Stimulated activated naive CD4-positive, alpha-beta T cell (primary cell): ENCODE data around the gene DOCK3.
A peak's percentile ranks its signal among the peaks of the same experiment; 100 is the strongest.
"Not testable (repeated sequence)": the region's sequence is repeated elsewhere in the genome, so short reads cannot be mapped to it uniquely, and the experiment has no call there.

Experiments used
- DNase-seq, 6 experiments: peaks; one replicate each; lab custom pipeline; 2025; lab: John Stamatoyannopoulos, UW

DOCK3 gene

DNA sequence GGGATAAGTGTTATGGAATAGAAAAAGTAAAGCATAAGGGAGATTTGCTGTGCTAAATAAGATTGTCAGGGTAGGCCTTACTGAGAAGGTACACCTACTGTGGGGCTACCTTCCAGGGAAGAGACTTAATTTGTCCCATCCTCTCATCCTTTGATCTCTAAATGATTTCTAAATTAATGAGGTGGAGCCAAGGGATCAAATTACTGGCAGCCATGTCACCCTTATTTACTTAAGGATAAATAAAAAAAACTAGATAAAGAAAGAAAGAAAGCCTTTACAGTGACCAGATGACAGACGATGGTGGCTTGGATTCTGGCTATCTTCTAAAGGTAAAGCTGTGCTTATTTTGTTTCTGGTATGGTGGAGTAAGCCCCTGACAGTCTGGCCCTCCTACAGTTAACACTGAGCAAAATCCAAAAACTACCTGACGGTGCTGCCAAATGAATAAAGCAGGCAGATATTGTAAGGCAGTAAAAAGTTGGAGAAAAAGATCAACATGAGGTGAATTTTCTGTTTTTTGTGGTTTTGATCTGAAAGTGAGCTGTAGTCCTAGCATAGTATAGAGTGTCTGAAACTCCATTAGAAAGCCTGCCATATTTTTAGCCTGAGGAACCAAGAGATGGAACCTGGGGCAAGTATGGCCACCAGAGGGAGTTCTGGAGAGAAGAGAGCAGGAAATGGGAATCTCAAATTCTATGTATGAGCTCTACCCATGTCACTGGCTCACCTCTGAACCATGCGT is 425.2 kb downstream of the DOCK3 start:
- DNase-seq = no peak

DNA sequence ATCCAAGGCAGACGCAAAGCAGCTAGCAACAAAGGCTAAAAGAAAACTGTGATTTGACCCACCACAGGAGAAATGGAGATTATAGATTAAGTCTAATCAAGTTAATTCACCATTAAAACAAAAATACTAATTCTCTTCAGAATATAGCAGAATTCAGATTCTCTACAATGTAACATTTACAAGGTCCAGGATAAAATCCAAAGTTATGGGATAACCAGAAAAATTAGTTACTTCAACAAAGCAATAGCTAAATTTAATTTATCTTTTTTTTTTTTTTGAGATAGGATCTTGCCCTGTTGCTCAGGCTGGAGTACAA is 425.8 kb downstream of the DOCK3 start:
- DNase-seq = no peak

DNA sequence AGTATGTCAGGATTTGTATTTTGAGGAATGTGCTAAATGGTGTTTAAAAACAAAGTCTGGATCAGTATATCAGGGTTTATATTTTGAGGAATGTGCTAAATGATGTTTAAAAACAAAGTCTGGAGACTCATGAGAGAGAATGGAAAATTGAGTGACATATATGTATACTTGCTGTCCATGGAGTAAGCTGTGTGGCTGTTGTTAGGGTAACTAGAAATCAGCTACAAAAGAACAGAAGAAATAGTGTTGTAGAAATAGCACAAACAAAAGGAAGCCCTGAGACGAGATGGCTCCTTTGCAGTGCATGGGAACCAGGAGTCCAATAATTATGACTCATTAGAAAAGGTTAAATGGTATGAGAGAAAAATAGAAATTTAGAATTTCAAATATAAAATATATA is 427.7 kb downstream of the DOCK3 start:
- DNase-seq = no peak

DNA sequence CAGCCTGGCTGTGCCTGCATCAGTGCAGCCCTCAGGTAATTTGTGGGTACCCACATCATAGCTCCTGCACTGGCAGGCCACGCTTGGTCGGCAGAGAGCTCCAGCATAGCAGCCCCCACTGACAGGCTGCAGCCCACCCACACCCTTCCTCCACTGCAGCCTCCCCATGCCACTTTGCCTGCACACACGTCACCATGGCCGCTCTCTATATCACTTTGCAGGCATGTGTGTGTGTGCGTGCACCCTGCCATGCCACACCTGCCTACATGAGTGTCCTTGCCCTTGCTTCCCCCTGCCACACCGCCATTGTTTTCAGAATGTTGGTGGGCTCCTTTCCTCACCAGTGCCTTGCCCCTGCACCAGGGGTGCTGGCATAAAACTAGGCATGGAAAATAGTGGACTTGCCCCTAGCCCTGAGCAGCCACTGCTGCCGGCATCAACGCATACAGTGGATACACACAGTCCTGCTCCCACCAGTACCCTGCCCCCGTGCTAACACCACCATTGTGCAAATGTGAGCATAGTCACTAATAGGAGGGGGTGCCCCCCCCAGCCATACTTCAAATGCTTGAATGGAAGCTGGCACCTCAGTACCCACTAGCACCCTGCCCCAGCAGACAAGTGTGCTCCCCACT is 431.6 kb downstream of the DOCK3 start:
- DNase-seq = no peak

DNA sequence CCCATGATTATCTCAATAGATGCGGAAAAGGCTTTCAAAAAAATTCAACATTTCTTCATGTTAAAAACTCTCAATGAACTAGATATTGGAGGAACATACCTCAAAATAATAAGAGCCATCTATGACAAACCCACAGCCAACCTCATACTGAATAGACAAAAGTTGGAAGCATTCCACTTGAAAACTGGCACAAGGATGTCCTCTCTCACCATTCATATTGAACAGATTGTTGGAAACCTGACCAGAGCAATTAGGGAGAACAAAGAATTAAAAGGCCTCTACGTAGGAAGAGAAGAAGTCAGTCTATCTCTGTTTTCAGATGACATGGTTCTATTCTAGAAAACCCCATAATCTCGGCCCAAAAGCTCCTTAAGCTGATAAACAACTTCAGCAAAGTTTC is 435.9 kb downstream of the DOCK3 start:
- no peak for DNase-seq

DNA sequence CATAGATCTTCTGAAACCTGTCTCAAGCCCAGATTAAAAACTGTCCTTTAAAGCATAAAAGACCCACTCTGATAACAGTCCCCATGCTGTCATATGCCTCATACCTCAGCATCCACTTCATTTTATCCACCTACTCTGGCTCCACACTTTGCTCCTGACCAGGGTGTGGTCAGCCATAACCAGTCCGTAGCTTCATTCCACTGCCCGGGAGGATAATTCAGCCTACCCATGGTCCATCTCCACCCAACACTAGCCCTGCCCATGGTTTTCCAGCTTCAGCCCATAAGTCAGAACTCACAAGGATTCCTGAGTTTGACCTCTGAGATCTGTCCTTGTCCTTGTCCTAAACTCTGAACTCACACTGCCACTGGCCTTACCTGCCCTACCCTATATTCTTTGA is 448.2 kb downstream of the DOCK3 start:
- no peak for DNase-seq

DNA sequence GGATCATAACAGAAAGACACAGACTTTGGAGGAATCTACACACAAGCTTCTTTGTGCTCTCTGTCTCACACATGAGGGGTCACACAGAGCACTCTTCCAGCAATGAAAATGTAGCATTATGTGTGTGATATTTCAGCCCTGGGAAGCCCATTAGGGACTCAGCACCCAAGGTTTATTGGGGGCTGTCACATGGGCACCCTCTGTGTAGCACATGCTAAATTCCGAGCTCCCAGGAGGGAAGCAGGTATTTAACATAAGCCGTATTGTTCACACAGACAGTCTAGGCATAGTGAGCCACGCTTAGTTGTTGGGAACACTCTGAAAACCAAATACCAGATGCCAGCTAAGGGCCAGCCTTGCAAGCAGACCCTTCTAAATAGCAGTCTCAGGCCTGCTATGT is 448.8 kb downstream of the DOCK3 start:
- no peak for DNase-seq

DNA sequence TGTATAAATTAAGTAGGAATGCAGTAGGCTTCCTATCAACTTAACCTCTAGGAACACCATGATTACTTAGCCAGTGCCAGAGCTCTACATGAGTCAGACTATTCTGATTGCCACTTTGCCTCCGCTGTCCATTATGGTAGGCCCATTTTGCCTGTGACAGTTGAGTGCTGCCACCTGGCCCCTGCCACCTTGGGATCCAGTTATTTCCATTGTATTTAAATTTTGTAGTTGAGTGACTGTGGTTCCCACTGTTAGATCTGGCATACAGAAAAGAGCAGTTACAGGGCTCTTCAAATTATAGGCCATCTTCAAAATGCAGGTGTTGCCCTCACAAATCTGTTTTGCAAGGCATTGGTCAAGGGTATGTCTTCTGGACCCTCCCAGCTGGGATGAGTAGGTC is 456.9 kb downstream of the DOCK3 start:
- not testable (repeated sequence) for DNase-seq

DNA sequence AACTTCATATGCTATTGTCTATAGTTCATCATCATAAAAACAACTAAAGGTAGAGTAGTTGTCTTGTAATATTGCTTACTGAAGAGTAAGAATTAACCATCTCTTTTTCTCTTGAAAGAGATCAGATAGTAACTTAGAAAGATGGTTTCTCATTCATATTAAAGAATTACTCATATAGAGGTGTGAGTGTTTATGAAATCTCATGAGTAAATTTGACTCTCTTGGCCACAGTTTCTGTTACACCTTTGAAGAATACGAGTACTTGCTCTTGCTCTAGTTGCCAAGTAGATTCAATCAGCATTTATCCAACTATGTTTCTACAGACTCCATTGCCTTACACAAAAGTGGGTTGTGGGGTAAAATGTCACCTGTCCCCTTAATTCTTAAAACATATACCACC is 463.0 kb downstream of the DOCK3 start:
- DNase-seq = no peak

DNA sequence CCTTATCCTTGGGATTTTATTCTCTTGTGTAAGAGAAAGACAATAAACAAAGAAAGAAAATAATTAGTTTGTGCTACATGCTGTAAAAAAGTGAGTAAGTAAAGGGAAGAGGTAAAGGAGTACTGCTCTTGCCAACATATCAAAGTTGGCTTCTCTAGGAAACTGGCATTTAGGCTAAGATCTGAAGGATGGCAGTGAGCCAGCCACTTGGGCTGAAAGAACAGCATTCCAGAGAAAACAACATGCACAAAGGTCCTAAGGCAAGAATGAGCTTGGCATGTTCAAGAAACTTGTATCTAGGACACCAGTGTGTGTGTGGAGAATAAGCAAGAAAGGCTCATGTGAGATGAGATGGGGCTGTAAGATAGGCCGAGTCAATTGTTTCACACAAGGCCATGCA is 464.9 kb downstream of the DOCK3 start:
- DNase-seq = no peak

DNA sequence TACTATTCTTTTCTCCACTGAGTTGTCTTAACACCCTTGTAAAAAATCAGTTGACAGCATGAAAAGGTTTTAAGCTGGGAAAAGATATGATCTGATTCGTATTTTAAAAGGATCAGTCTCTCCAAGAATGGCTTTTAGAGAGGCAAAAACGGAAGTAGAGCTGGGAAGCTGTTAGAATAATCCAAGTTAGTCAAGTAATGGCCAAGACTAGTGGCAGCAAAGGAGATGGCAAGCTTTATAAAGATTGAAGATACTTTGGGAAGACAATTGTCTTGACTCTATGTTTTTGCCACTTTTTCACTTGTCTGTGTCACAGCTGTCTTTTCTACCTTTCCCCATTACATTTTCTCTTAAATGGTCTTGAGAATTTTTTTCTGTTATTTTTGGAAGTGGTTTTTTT is 466.8 kb downstream of the DOCK3 start:
- no peak for DNase-seq

DNA sequence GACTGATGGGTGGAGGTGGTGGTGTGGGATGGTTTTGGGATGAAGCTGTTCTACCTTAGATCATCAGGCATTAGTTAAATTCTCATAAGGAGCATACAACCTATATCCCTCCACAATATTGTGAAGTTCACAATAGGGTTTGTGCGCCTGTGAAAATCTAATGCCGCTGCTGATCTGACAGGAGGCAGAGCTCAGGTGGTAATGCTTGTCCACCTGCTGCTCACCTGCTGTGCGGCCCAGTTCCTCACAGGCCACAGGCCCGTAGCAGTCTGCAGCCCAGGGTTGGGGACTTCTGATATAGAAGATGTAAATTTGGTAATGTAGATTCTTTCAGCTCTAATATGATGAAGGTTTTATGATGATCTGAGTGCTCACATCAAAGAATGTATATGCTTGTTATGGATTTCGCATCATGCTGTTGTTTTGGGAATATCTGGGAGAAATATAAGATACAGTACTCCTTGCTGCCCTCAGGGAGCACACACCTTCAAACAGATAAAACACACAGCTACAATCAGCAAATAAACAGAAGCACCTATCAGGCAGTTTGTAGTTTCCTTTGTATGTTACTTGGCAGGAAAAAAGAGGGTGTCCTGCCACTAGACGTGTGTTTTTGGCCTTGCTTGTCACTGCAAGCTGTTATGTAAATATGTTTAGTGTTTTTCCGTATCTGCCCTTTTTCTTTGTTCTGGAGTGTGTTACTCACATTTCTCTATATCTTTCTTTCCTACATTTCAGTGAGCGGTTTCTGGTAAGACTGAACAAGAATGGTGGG is 471.3 kb downstream of the DOCK3 start:
- no peak for DNase-seq

DNA sequence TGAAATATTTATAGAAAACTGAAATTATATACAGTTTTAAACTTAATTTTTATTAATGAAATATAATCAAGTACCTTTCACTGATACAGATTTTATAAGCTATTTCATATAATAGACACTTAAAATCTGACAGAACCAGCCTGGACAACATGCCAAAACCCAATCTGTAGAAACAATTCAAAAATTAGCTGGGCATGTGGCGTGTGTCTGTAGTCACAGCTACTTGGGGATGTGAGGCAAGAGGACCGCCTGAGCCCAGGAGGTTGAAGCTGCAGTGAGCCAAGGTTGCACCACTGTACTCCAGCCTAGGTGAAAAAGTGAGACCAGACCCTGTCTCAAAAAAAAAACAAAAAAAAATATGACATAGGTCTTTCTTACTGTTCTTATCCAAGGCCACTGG is 472.1 kb downstream of the DOCK3 start:
- no peak for DNase-seq

DNA sequence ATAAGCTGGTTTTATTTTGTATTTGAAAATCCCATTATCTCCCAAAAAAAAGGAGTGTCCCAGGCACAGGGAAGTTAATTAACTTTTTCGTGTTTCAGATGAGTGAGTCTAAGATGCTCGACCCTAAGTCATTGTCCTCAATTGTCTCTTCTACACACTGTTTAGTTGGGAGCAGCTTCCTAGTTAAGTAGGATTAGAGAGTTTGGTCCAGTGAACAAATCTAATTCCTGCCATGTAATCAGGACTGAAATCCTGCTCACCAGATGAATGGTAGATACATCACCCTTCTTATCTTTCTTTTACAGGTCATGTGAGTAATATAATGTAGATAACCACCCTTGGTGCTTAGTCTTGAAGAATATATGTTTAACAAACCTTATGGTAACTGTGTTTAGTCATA is 481.4 kb downstream of the DOCK3 start:
- no peak for DNase-seq

DNA sequence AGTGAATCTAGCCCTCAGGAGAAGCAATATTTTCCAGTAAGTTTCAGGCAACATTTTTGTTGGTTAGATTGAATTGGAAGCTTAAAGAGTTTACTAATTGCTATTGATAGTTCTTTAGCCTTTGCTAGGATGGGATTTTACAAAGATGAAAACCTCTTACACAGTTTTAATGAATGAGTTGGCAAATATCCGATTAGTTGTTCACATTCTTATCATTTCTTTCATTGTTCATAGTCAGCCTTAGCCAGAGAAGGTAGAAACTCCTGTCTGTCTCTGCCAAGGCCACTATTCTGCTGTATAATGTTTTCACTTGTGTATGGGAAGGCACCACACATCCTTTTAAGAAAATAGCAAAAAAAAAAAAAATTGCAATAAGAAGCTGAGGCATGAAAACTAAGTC is 488.3 kb downstream of the DOCK3 start:
- DNase-seq = no peak

DNA sequence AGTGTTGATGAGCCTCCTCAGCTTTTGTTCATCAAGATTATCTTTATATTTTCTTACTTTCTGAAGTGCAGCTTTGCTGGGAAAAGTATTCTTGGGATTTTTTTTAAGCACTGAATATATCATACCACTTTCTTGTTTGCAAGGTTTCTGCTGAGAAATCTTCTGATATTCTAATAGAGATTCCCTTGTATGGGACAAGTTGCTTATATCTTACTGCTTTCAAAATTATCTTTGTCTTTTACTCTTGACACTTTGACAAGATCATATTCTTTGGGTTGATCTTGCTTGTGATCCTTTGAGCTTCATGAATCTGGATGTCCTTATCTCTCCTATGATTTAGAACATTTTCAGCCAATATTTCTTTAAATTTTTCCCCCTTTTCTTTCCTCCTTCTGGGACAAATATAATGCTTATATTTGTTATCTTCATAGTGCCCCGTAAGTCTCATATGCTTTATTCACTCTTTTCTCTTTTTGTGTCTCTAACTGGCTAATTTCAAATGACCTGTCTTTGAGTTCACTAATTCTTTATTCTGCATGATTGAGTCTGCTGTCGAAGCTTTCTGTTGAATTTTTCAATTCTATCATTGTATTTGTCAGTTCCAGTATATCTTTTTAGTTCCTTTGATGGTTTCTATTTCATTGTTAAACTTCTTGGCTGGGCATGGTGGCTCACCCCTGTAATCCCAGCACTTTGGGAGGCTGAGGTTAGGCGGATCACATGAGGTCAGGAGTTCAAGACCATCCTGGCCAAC is 499.0 kb downstream of the DOCK3 start:
- DNase-seq = no peak

DNA sequence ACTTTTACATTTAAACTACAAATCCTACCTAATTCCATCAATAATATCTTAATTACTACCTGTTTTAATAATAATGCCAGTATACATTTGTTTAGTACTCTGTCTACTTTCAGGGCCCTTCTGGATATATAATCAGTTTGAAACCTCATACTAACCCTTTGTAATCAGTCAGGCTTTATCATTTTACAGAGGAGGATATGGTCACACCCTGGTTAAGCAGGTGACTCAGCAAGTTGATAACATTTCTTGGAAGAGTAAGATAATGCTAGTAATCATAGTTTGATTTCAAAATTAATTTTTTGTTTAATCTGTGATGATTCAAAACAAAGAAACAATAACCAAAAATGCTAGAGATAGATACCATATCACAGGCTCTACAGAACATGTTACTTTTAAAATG is 502.2 kb downstream of the DOCK3 start:
- no peak for DNase-seq

DNA sequence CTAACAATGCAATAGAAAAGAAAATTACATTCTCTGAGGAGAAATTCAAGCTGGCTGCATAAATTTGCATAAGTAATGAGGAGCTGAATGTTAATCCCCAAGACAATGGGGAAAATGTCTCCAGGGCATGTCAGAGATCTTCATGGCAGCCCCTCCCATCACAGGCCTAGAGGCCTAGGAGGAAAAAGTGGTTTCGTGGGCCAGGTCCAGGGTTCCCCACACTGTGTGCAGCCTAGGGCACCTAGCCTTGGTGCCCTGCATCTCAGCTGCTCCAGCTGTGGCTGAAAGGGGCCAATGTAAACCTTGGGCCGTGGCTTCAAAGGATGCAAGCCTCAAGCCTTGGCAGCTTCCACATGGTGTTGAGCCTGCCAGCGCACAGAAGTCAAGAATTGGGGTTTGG is 511.7 kb downstream of the DOCK3 start:
- DNase-seq = not testable (repeated sequence)

DNA sequence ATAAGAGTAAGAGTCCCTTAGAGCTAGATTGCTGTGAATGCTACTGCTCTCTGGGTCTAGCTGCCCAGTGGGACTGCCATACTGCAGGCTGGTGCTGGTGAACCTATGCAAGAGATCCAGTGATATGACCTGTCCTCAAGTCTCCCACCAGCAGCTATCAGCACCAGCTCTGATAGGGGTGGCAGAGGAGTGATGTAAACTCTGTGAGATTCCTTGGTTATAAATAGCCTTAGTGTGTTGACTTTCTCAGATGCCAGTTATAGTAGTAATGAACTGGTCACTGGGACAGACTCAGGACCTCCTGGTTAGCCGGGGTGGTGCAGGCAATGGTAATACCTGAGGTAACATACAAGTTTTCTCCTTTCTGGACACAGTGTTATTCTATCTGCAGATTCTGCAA is 515.5 kb downstream of the DOCK3 start:
- DNase-seq = no peak

DNA sequence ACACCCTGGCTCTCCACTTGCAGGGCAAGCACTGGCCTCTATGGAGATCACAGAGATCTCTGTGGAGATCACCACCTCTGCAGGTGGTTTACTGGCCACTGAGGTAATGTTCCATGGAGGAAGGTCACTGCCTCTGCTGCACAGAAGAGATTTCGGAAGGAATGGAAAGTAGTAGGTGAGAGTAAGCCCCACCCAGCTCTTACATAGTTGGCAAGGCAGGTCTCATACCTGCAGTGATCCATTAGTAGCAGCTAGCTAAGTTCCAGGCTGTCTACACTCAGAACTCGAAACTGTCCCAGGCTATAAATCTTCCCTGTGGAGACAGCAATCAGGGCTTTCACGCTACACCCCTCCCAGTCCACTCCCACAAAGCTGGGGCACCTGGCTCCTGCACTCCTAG is 516.1 kb downstream of the DOCK3 start:
- DNase-seq = no peak

DNA sequence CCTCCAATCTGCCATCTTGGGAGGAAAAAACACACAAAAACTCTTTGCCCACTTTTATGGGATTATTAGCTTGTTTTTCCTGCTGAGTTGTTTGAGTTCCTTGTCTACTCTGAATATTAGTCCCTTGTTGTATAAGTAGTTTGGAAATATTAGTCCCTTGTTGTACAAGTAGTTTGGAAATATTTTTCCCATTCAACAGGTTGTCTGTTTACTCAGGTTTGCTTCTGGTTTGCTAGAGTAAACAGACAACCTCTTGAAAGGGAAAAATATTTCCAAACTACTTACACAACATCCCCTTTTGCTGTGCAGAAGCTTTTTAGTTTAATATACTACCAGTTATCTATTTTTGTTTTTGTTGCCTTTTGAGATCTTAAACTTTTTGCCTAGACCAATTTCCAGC is 517.0 kb downstream of the DOCK3 start:
- no peak for DNase-seq

DNA sequence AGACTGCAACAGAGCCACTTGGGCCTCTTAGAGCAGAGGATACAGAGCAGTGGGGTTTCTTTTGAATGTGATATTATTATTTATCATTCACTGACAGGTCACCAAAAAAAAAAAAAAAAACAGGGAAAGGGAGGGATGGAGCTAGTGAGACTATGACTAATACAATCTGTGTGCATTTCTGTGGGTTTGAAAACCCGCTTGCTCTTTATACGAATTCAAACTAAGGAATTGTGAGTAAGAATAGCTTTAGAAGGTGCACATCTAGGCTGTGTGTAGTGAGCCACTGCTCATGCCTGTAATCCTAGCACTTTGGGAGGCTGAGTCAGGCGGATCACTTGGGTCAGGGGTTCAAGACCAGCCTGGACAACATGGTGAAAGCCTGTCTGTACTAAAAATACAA is 523.8 kb downstream of the DOCK3 start:
- no peak for DNase-seq

DNA sequence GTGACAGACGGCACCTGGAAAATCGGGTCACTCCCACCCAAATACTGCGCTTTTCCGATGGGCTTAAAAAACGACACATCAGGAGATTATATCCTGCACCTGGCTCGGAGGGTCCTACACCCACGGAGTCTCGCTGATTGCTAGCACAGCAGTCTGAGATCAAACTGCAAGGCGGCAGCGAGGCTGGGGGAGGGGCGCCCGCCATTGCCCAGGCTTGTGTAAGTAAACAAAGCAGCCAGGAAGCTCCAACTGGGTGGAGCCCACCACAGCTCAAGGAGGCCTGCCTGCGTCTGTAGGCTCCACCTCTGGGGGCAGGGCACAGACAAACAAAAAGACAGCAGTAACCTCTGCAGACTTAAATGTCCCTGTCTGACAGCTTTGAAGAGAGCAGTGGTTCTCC is 524.6 kb downstream of the DOCK3 start:
- peak in 1 of 6 experiments; percentile 9 for DNase-seq
